CD14-positive monocyte (primary cell): ENCODE data around the gene PKNOX2. TPM values are rescaled to one million over a fixed set of nuclear protein-coding genes. Genes with fewer than 3 reads are reported as not detected.

Experiments
- DNase-seq, 3 donors: peaks; one replicate each; pipeline ENCODE4 v3.0.0-alpha.2; 2011 to 2022
- H2AFZ ChIP-seq: 2 replicates; pipeline ENCODE4 v1.6.0; 2012; ENCODE audit warnings: mild to moderate bottlenecking, low read depth, low read length, inconsistent platforms; ENCODE audit not compliant: insufficient read depth, poor library complexity, severe bottlenecking
- H3K27ac ChIP-seq, 2 donors: 1 replicate in 1 of 2; 2 replicates in 1 of 2; pipeline ENCODE4 v1.5.1; 2012 to 2013; ENCODE audit warnings: low read length in 2 of 2, control low read depth in 1 of 2, inconsistent platforms in 1 of 2, low read depth in 1 of 2, mild to moderate bottlenecking in 1 of 2
- H3K27me3 ChIP-seq, 2 donors: one replicate each; pipeline versions ENCODE4 v1.6.0 to v1.6.1; 2011 to 2013; ENCODE audit warnings: low read length in 2 of 2; ENCODE audit not compliant: control insufficient read depth in 2 of 2, insufficient read depth in 2 of 2
- H3K36me3 ChIP-seq, 2 donors: replicated peaks in 1 of 2; 1 replicate in 1 of 2; 2 replicates in 1 of 2; pipeline versions ENCODE4 v1.5.1 to v1.6.1; 2012 to 2013; ENCODE audit warnings: low read length in 2 of 2, control low read depth in 1 of 2, inconsistent platforms in 1 of 2, mild to moderate bottlenecking in 1 of 2; ENCODE audit not compliant: insufficient read depth in 2 of 2, control insufficient read depth in 1 of 2
- H3K4me1 ChIP-seq, 2 donors: 1 replicate in 1 of 2; 2 replicates in 1 of 2; pipeline versions ENCODE4 v1.5.1 to v1.6.1; 2012 to 2013; ENCODE audit warnings: low read length in 2 of 2, control low read depth in 1 of 2, inconsistent platforms in 1 of 2, mild to moderate bottlenecking in 1 of 2, moderate library complexity in 1 of 2; ENCODE audit not compliant: insufficient read depth in 2 of 2, control insufficient read depth in 1 of 2
- H3K4me2 ChIP-seq: replicated peaks from 2 replicates; pipeline ENCODE3; 2012; ENCODE audit warnings: low read length, moderate library complexity, mild to moderate bottlenecking; ENCODE audit not compliant: poor library complexity, severe bottlenecking; ENCODE audit errors: extremely low read depth
- H3K4me3 ChIP-seq, 3 experiments: fragments of 200-600 bp in 1 of 3; sonication (generic) in 1 of 3; replicated peaks in 1 of 3; 1 replicate in 2 of 3; 2 replicates in 1 of 3; pipeline ENCODE4 v1.5.1; 2011 to 2013; ENCODE audit warnings: low read length in 3 of 3, mild to moderate bottlenecking in 3 of 3, control low read depth in 2 of 3, low read depth in 2 of 3, inconsistent platforms in 1 of 3, moderate library complexity in 1 of 3
- H3K79me2 ChIP-seq: 2 replicates; pipeline ENCODE4 v1.6.0; 2012; ENCODE audit warnings: mild to moderate bottlenecking, control low read depth, inconsistent platforms, low read length, moderate library complexity; ENCODE audit not compliant: insufficient read depth
- H3K9ac ChIP-seq: 2 replicates; pipeline ENCODE4 v1.6.0; 2017; ENCODE audit warnings: low read length, mild to moderate bottlenecking; ENCODE audit not compliant: insufficient read depth, poor library complexity, severe bottlenecking
- H3K9me3 ChIP-seq, 2 donors: replicated peaks in 1 of 2; 1 replicate in 1 of 2; 2 replicates in 1 of 2; pipeline versions ENCODE4 v1.5.1 to v1.6.1; 2012 to 2013; ENCODE audit warnings: low read length in 2 of 2, control low read depth in 1 of 2; ENCODE audit not compliant: control insufficient read depth in 1 of 2, insufficient read depth in 1 of 2
- H4K20me1 ChIP-seq: 2 replicates; pipeline ENCODE4 v1.6.0; 2012; ENCODE audit warnings: mild to moderate bottlenecking, low read length, control low read depth, moderate library complexity; ENCODE audit not compliant: insufficient read depth
- H3K27ac Mint-ChIP-seq, 7 donors: one replicate each; pipeline ENCODE4 v1.8.0; 2020; ENCODE audit warnings: mild to moderate bottlenecking in 7 of 7, mixed read lengths in 7 of 7, moderate library complexity in 6 of 7, inconsistent platforms in 2 of 7
- H3K27me3 Mint-ChIP-seq, 3 donors: one replicate each; pipeline ENCODE4 v1.8.0; 2021 to 2022; ENCODE audit warnings: low read depth in 3 of 3, mild to moderate bottlenecking in 3 of 3, mixed read lengths in 3 of 3, moderate library complexity in 3 of 3, inconsistent platforms in 1 of 3
- H3K36me3 Mint-ChIP-seq, 2 donors: one replicate each; pipeline ENCODE4 v1.8.0; 2020; ENCODE audit warnings: mixed read lengths in 2 of 2, inconsistent platforms in 1 of 2, mild to moderate bottlenecking in 1 of 2
- H3K4me1 Mint-ChIP-seq: one replicate; pipeline ENCODE4 v1.8.0; 2020; ENCODE audit warnings: mild to moderate bottlenecking, mixed read lengths
- H3K4me3 Mint-ChIP-seq, 2 donors: one replicate each; pipeline ENCODE4 v1.8.0; 2020; ENCODE audit warnings: mild to moderate bottlenecking in 2 of 2, mixed read lengths in 2 of 2, moderate library complexity in 1 of 2
- H3K9me3 Mint-ChIP-seq, 7 donors: one replicate each; pipeline ENCODE4 v1.8.0; 2020 to 2022; ENCODE audit warnings: mixed read lengths in 7 of 7, mild to moderate bottlenecking in 6 of 7, moderate library complexity in 6 of 7, inconsistent platforms in 2 of 7
- CTCF ChIP-seq: fragments of 200-600 bp; IDR thresholded peaks from one replicate; pipeline ENCODE4 v1.8.0; 2022; ENCODE audit warnings: antibody characterized with exemption, mild to moderate bottlenecking
- WGBS: methylation state at CpG from one replicate; pipeline ENCODE4 v1.1.5; 2013; ENCODE audit warnings: missing lambda C conversion rate; ENCODE audit not compliant: insufficient coverage; 5-methylcytosine and 5-hydroxymethylcytosine counted together
- intact Hi-C, 2 donors: fragments of 100-400 bp; cut with micrococcal nuclease; formaldehyde crosslinking; loops; one replicate each; pipeline versions ENCODE4 v1.15.0 to v1.15.1; 2023
- polyA plus RNA-seq, 3 donors: library from polyadenylated mRNA; depleted of rRNA in 1 of 3; unstranded in 2 of 3; stranded (reverse) in 1 of 3; fragments of 300-500 nt in 2 of 3; fragments of >200 nt in 1 of 3; fragmentation: Illumina TruSeq in 2 of 3; gene quantifications; 1 replicate in 2 of 3; 2 replicates in 1 of 3; pipeline ENCODE4 v1.2.3, GENCODE V29; 2012 to 2021

The PKNOX2 gene
- polyA plus RNA-seq, 3 donors: not detected

GRCh38 chr11:125270711-125271110 lies 106.2 kb downstream of the PKNOX2 start:
- no peaks in the 10 kb centered on the region for H3K4me1 Mint-ChIP-seq
- 100% methylated on average over 1 of the region's 2 CpGs for WGBS
- H3K9me3 ChIP-seq: no peaks in the 10 kb centered on the region
- no peak overlapping the region for H3K4me2 ChIP-seq
- no peaks in the 10 kb centered on the region for H3K4me1 ChIP-seq
- H3K27ac ChIP-seq: no peak overlapping the region
- no peak overlapping the region for H3K27ac Mint-ChIP-seq
- no peak for TF ChIP-seq CTCF
- intact Hi-C loops: no loop called here
- H3K27me3 ChIP-seq: no peaks in the 10 kb centered on the region
- H3K4me3 ChIP-seq: no peak overlapping the region
- no peaks in the 10 kb centered on the region for H3K9me3 Mint-ChIP-seq
- no peak for DNase-seq
- H3K36me3 Mint-ChIP-seq: no peaks in the 10 kb centered on the region
- H3K36me3 ChIP-seq: no peaks in the 10 kb centered on the region
- no peak overlapping the region for H3K4me3 Mint-ChIP-seq
- no peak overlapping the region for H2AFZ ChIP-seq
- H4K20me1 ChIP-seq: no peaks in the 10 kb centered on the region
- no peaks in the 10 kb centered on the region for H3K79me2 ChIP-seq
- peaks cover 7 to 12% (median 8%) of the 10 kb centered on the region in 3 donors for H3K27me3 Mint-ChIP-seq
- H3K9ac ChIP-seq: no peak overlapping the region

GRCh38 chr11:125271483-125272091 lies 107.0 kb downstream of the PKNOX2 start:
- no peak overlapping the region for H3K27ac Mint-ChIP-seq

More at GRCh38 chr11:125271483-125272091, 107.0 kb downstream of the PKNOX2 start:
- H3K27me3 ChIP-seq: no peaks in the 10 kb centered on the region
- H3K36me3 ChIP-seq: no peaks in the 10 kb centered on the region
- no peaks in the 10 kb centered on the region for H4K20me1 ChIP-seq
- Mint-ChIP-seq H3K27me3 (peaks cover 4 to 11% (median 8%) of the 10 kb centered on the region in 3 donors), H3K4me1 (no peaks in the 10 kb centered on the region), H3K4me3 (no peak overlapping the region), H3K9me3 (no peaks in the 10 kb centered on the region), H3K36me3 (no peaks in the 10 kb centered on the region)
- no peak overlapping the region for H3K4me2 ChIP-seq
- no peak for TF ChIP-seq CTCF
- intact Hi-C loops: no loop called here
- no peak overlapping the region for H3K9ac ChIP-seq
- no peak for DNase-seq
- WGBS: 98% methylated on average over 3 of the region's 6 CpGs
- H3K4me3 ChIP-seq: no peak overlapping the region
- no peaks in the 10 kb centered on the region for H3K79me2 ChIP-seq
- no peak overlapping the region for H3K27ac ChIP-seq
- no peaks in the 10 kb centered on the region for H3K4me1 ChIP-seq
- H3K9me3 ChIP-seq: no peaks in the 10 kb centered on the region
- no peak overlapping the region for H2AFZ ChIP-seq
